Stimulated activated naive CD4-positive, alpha-beta T cell (primary cell): ENCODE results near the gene CCHCR1.
A peak's percentile ranks its signal among the peaks of the same experiment; 100 is the strongest.
"Not testable (repeated sequence)": the region's sequence is repeated elsewhere in the genome, so short reads cannot be mapped to it uniquely, and the experiment has no call there.

ENCODE experiments used
- DNase-seq, 6 experiments: peaks; one replicate each; lab custom pipeline; 2025; lab: John Stamatoyannopoulos, UW

CCHCR1 gene

DNA sequence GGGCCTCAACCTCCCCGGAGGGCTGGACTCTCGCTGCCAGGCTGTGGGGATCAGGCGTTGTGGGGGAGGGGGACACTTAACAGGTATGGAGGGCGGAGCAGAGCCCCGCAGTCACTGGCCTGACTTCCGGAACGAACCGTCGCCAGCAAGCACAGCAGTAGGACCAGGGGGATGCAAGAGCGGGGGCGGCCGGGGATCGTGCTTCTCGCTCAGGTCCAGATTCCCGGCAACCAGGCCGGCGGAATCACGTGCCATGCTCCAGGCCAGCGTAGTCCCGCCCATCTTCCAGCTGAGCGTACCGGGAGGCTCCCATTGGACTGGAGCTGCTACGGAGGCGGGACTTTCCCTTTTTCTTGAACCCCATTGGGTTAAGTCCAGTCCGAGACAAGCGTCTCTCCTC, 22.9 kb upstream of the CCHCR1 start:
- peak; percentile 10 to 69 (median 54) for DNase-seq

- no peak for DNase-seq
Measured at GRCh38 chr6:31179896-31180295, 22.3 kb upstream of the CCHCR1 start.

DNA sequence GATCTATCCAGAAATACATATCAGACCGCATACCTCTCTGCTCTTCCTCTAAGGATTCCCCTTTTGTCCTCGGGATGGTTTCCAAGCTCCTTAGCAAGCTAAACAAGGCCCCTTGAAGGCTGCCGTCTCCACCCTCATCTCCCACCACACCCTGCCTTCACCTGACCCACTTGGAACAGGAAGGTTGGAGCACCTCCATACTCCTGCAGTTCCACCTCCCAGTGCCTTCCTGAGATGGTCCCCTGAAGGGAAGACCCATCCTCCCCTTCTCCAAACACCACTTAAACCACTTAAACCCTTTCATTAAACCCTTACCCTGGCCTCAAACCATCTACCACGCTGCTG, 21.4 kb upstream of the CCHCR1 start:
- no peak for DNase-seq

DNA sequence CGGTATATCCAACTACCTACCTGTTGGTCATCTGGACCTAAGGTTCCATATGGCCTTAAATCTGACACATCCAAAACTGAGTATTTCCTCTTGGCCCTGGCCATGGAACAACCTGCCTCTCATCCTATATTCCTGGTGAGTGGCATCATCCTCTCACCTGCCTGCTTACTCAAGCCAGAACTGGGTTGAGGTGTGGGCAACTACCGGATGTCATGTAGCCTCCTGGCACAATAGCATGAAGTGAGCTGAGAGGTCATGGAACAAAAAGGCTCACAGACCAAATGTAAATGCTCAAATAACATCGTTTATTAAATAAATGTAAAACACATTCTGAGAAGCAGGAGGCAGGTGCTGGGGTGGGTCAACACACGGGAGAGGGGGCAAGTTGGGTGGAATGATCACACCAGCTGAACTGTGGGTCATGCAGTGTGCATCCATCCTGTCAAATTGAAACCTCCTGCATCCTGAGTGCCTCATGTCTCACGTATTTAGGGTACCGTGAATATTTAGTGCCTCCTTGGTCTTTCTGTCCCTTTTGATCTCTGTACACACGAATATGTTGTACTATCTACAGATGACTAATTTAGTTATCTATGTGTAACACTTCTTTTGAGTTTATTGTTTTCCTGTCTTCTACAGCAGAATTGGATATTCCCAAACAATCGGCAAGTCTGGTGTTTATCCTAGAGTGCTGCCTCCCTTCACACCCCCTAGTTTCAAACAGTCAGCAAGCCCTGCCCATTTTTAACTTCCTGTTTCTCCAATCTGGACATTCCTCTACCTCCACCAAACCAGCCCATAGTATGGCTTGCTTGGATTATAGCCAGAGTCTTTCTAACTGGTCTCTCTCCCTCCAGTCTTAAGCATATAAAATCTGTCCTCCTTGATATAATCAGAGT, 20.8 kb upstream of the CCHCR1 start:
- DNase-seq, result no peak

DNA sequence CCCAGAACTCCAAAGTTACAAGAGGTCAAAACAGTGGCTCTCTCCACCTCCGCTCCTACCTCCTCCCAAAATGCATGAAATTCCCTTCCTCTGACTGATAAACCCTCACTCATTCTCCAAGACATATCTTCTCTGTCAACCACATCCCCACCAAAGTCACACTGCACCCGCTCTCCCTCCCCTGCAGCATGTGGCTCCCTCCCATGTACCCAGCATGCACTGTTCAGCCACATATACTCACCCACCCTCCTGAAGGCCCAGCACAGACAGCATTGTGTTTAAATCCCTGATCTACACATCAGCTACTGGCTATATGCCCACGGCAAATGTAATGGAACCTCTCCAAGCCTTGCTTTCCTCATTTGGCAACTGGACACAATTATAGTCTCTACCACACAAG, 18.4 kb upstream of the CCHCR1 start:
- no peak for DNase-seq

DNA sequence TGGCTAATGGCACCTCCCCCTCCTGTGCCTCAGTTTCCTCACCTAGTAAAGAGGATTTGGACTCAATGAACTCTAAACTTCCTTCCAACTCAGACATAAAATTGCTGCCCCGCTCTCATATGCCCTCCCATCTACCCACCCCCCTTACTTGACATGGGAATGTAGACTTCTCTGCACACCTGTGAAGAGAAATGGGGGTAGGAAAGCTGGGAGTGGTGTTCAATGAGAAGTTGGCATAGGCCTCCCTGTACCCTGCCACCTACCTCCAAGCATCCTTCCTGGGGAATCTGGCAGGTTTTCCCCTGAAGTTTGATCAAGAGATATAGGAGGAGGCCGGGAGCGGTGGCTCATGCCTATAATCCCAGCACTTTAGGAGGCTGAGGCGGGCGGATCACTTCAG, 16.8 kb upstream of the CCHCR1 start:
- no peak for DNase-seq

DNA sequence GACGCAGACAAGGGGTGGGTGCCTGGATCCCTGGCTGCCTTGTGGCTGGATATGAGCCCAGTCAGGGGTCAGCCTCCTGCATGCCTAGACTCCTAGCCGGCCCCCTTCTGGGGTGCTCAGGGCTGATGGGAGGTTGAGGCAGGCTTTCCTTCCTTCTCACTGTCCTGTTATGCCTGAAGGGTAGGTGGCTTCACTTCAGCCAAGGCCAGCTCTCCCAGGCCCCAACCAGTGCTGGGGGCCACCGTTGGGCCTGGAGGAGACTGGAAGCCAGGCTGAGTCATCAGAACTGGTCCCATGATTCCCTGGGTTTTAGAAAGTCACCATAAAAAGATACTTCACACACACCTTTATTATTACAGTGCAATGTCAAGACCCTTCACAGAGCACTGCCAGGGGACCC, 15.8 kb upstream of the CCHCR1 start:
- no peak for DNase-seq

- DNase-seq, result no peak
Measured at GRCh38 chr6:31172973-31173384, 15.4 kb upstream of the CCHCR1 start.

DNA sequence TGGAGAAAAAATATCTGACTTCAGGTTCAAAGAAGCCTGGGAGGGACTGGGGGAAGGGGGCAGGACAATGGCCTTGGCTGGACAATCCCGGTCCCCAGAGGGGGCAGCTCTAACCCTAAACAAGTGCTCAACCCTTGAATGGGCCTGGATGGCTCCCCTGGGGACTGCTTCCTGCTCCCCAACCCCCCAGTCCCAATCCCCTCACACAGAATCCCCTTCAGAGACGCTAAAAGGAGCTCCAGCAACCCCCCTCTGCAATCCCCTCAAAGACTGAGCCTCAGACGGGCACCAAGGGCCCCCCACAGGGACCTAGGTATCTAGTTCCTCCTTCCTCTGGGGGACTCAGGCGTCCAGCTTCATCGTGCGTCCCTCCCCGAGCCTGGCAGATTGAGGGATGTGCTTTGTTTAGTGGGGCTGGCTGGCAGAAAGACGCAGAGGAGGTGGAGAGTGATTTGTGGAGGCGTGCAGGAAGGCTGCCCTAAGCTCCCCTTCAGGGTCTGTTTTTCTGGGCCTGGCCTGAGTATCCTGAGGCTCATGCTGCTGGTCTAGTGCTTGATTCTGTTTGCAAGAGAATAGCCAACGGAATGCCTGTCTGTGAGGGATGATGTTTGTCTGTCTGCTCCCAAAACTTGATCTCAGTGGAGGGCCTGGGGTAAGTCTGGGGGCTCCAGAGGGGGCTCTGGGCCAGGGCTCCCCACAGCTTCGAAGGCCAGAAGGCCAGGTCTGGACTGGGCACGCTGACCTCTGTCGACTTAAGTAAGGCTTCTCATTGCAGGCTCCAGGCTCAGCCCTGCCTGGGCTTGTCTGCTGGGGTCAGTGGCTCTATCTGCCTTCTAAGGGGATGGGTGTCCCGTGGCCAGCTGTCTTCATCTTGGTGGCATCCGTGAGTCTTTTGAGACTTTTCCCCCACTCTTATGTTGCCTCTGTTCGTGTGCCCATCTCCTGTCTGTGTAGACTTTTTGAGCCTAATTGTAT, 14.6 kb upstream of the CCHCR1 start:
- no peak for DNase-seq

- no peak for DNase-seq
Measured at GRCh38 chr6:31170987-31171671, 13.5 kb upstream of the CCHCR1 start.

GRCh38 chr6:31170600-31170881, 12.9 kb upstream of the CCHCR1 start, which contains the start of gene POU5F1:
Gene POU5F1, minus strand, starts transcription at chr6:31170682. Its CDS starts 62 bp downstream, at chr6:31170620.
- DNase-seq, result no peak

DNA sequence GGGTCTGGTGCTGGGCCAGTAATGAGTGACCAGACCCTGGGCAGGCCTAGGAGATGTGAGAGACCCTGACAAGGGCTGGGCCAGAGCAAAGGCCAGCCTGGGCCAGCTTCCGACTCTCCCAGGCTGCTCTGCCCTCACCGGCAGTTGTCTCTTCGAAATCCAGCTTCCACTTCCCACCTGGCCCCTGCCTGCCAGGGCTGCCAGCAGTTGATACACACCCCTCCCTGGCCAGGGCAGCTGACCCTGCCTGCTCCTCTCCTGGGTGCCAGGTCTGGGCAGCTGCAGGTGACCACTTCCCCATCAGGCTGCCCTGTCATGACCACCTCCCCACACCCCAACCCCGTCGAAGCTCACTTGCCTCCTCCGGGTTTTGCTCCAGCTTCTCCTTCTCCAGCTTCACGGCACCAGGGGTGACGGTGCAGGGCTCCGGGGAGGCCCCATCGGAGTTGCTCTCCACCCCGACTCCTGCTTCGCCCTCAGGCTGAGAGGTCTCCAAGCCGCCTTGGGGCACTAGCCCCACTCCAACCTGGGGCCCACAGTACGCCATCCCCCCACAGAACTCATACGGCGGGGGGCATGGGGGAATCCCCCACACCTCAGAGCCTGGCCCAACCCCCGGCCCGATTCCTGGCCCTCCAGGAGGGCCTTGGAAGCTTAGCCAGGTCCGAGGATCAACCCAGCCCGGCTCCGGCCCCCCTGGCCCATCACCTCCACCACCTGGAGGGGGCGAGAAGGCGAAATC, 12.4 kb upstream of the CCHCR1 start:
- DNase-seq, result not testable (repeated sequence)

DNA sequence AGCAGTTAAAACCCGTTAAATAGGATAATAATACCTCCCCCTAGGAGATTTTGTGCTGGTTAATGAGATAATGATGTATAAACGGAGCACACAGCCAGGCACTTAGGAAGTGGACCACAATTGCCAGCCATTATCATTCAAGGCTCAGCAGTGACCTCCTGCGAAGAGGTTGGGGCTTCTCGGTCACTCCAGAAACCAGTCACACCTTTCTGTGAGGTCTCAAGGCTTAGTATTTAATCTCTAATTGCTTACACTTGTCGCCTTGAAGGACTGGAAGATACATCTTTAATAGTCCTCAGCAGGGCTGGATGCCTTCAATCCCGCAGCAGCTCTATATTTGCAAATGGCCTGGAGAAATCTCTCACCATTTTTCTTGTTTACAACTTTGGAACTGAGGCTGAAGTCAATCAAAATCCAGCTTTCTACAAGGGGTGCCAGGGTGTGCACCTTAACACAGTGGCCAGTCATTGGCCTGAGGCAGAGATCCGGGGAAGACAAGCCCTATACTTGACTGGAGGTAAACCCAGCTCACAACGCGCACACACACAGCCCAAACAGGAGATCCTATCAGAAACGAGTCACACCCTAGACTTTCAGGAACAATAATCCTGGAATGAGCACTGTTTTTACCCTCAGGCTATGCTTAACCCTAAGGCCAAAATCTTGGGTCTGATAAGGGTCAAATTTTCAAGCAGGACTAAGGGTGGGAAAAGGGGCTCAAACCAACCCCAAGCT, 11.7 kb upstream of the CCHCR1 start:
- no peak for DNase-seq

- DNase-seq, result no peak
Measured at GRCh38 chr6:31168606-31169005, 11.0 kb upstream of the CCHCR1 start.

DNA sequence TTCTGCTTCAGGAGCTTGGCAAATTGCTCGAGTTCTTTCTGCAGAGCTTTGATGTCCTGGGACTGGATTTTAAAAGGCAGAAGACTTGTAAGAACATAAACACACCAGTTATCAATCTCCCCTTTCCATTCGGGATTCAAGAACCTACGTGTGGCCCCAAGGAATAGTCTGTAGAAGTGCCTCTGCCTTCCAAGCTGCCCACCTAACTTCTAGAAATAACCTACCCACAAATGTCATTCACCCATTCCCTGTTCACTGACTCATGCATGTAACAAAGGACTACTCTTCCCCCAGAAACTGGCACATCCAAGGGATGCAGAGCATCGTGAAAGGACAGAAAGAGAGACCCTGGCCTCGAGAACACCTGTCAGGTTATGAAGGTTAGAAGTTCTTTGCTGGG, 8.4 kb upstream of the CCHCR1 start:
- no peak for DNase-seq

GRCh38 chr6:31165064-31165832, 7.6 kb upstream of the CCHCR1 start:
- not testable (repeated sequence) for DNase-seq

- DNase-seq, result not testable (repeated sequence)
Measured at GRCh38 chr6:31164475-31165063, 7.0 kb upstream of the CCHCR1 start.

- DNase-seq, result no peak
Measured at GRCh38 chr6:31163922-31164321, 6.3 kb upstream of the CCHCR1 start.

DNA sequence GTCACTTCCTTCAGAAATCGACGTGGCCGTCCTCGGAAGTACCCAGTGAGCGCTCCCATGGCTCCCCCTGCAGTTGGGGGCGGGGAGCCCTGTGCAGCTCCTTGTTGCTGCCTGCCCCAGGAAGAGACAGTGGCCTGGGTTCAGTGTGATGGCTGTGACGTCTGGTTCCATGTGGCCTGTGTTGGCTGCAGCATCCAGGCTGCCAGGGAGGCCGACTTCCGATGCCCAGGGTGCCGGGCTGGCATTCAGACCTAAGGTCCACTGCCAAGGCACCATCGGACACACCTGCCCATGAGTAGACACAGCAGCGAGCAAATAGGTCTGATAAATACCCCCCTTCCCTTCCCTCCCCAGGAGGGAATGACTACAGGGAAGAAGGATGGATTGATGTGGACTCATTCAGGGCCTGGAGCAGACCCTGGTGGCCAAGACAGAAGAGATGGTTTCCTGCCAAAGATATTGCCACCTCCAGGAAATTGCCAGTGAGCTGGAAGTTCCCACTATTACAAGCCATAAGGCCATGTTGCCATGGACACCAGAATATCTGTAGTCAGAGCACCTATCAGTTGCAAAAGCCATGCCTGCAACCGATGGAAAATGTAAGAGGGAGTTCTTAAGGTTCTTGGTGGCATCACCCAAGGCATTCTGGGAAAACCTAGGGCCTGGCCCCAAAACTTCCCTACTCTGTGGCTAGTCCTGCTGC, 5.0 kb upstream of the CCHCR1 start:
- DNase-seq, result no peak
